Ovary (tissue), 9 donors: ENCODE data around the gene FBXO9. TPM values are rescaled to one million over a fixed set of nuclear protein-coding genes. Genes with fewer than 3 reads are reported as not detected.

Experiments used
- DNase-seq, 5 donors: peaks; one replicate each; pipeline ENCODE4 v3.0.0-alpha.2; 2019 to 2020
- H3K27ac ChIP-seq, 2 donors: fragments of 200-600 bp; one replicate each; pipeline versions ENCODE4 v1.5.1 to v1.8.0; 2019 to 2022
- H3K27me3 ChIP-seq: fragments of 200-600 bp; one replicate; pipeline ENCODE4 v1.8.0; 2022
- H3K36me3 ChIP-seq: fragments of 200-600 bp; sonication (generic); one replicate; pipeline ENCODE4 v1.5.1; 2019
- H3K4me1 ChIP-seq: one replicate; pipeline ENCODE4 v1.8.1; 2013; ENCODE audit warnings: mild to moderate bottlenecking, moderate library complexity; ENCODE audit not compliant: insufficient read depth
- H3K4me3 ChIP-seq: fragments of 200-600 bp; sonication (generic); one replicate; pipeline ENCODE4 v1.5.1; 2017
- H3K9me3 ChIP-seq, 2 donors: fragments of 200-600 bp in 1 of 2; sonication (generic) in 1 of 2; one replicate each; pipeline versions ENCODE4 v1.5.1 to v1.8.1; 2013 to 2019; ENCODE audit warnings: mild to moderate bottlenecking in 1 of 2, moderate library complexity in 1 of 2
- CTCF ChIP-seq, 3 donors: fragments of 450-650 bp in 2 of 3; fragments of 200-600 bp in 1 of 3; IDR thresholded peaks; one replicate each; pipeline versions ENCODE4 v1.5.1 to v1.8.0; 2016 to 2022; ENCODE audit warnings: antibody characterized with exemption in 3 of 3, mild to moderate bottlenecking in 1 of 3
- EP300 ChIP-seq: sonication (generic); formaldehyde crosslinking; IDR thresholded peaks from one replicate; pipeline ENCODE4 v1.6.1; 2017; ENCODE audit warnings: antibody characterized with exemption
- POLR2A ChIP-seq: fragments of 450-650 bp; IDR thresholded peaks from one replicate; pipeline ENCODE4 v1.6.1; 2017; ENCODE audit warnings: antibody characterized with exemption, mild to moderate bottlenecking, moderate library complexity
- WGBS, 3 donors: extraction: QIAGEN DNeasy Blood & Tissue Kit in 1 of 3; methylation state at CpG; one replicate each; pipeline versions ENCODE4 v1.1.5 to v1.1.7; 2013 to 2017; 5-methylcytosine and 5-hydroxymethylcytosine counted together
- intact Hi-C, 4 donors: fragments of 100-400 bp; cut with DNase I; formaldehyde crosslinking; loops; one replicate each; pipeline versions ENCODE4 v1.11.0 to v1.15.1; 2022 to 2023
- polyA plus RNA-seq, 2 donors: library from polyadenylated mRNA; stranded (reverse); fragments of 200-250 nt in 1 of 2; fragments of 350-450 nt in 1 of 2; fragmentation: Illumina TruSeq in 1 of 2; extraction: RNeasy Lipid Tissue Mini Kit (QIAGEN cat#74804) in 1 of 2; gene quantifications; one replicate each; pipeline ENCODE4 v1.2.3, GENCODE V29; 2013 to 2014
- total RNA-seq, 7 donors: library from RNA; depleted of rRNA in 2 of 7; stranded (reverse); fragments of >200 nt in 2 of 7; fragmentation: NEBNext Ultra II Directional in 3 of 7; extraction: Animal tissue kit (Norgen Biotek cat#: 25700) in 3 of 7; gene quantifications; one replicate each; pipeline versions ENCODE4 v1.1.0 to v1.2.4, GENCODE V29; 2016 to 2023
- donor health status: DM: no; HTN: no; CAD: no; lungs with moderate emphysema.
- donor health status: DM: no; HTN: no; CAD: no.
- donor health status: Bipolar disorder and iron deficiency.
- donor health status: DM: yes; HTN: yes; CAD: no.
- donor health status: DM: no; HTN: no; CAD: no.
- donor health status: DM: yes; HTN: yes; CAD: no.

FBXO9 gene
- total and polyA plus RNA-seq, 9 donors: 31.6 to 86.3 (median 71.6) TPM

- no peak overlapping the region for H3K4me3 ChIP-seq
- intact Hi-C loops: no loop called here
- H3K9me3 ChIP-seq: no peaks in the 10 kb centered on the region
- DNase-seq: no peak
- no peak overlapping the region for H3K27ac ChIP-seq
- H3K27me3 ChIP-seq: no peaks in the 10 kb centered on the region
- WGBS, 3 donors: 93 to 100% (median 94%) methylated on average over 1 of the region's 1 CpG
- H3K36me3 ChIP-seq: no peaks in the 10 kb centered on the region
- H3K4me1 ChIP-seq: no peaks in the 10 kb centered on the region
- TF ChIP-seq CTCF (IDR thresholded peaks at IDR 0.05): no peak
- TF ChIP-seq EP300: no peak
- no peak for TF ChIP-seq POLR2A
These were observed 41.9 kb upstream of the FBXO9 start for GRCh38 chr6:53023323-53023722.

GRCh38 chr6:53026526-53026925 is 38.7 kb upstream of the FBXO9 start:
- DNase-seq: no peak
- TF ChIP-seq POLR2A (no peak), CTCF (IDR thresholded peaks at IDR 0.05) (no peak), EP300 (no peak)
- Histone ChIP-seq H3K9me3 (no peaks in the 10 kb centered on the region), H3K27ac (no peak overlapping the region), H3K4me3 (no peak overlapping the region), H3K4me1 (no peaks in the 10 kb centered on the region), H3K27me3 (no peaks in the 10 kb centered on the region), H3K36me3 (peaks cover 2% of the 10 kb centered on the region)
- intact Hi-C loops: no loop called here
- WGBS, 3 donors: 80 to 95% (median 94%) methylated on average over 3 of the region's 3 CpGs

GRCh38 chr6:53027131-53027718 is 38.0 kb upstream of the FBXO9 start:
- 69 to 76% (median 69%) methylated on average over 5 of the region's 5 CpGs for WGBS, 3 donors
- H3K4me1 ChIP-seq: no peaks in the 10 kb centered on the region
- H3K27ac ChIP-seq: no peak overlapping the region
- H3K4me3 ChIP-seq: no peak overlapping the region
- intact Hi-C loops: no loop called here
- no peaks in the 10 kb centered on the region for H3K27me3 ChIP-seq
- TF ChIP-seq CTCF (IDR thresholded peaks at IDR 0.05): no peak
- TF ChIP-seq POLR2A: no peak
- no peak for TF ChIP-seq EP300
- DNase-seq: no peak
- H3K36me3 ChIP-seq: peaks cover 2% of the 10 kb centered on the region
- no peaks in the 10 kb centered on the region for H3K9me3 ChIP-seq

GRCh38 chr6:53028467-53028866 is 36.7 kb upstream of the FBXO9 start:
- Histone ChIP-seq H3K36me3 (peaks cover 2% of the 10 kb centered on the region), H3K9me3 (no peaks in the 10 kb centered on the region), H3K27me3 (no peaks in the 10 kb centered on the region), H3K27ac (no peak overlapping the region), H3K4me3 (no peak overlapping the region), H3K4me1 (peaks cover 5% of the 10 kb centered on the region)
- WGBS, 3 donors: 73 to 86% (median 78%) methylated on average over 1 of the region's 1 CpG
- TF ChIP-seq CTCF (IDR thresholded peaks at IDR 0.05) (no peak), EP300 (no peak), POLR2A (no peak)
- intact Hi-C loops: no loop called here
- DNase-seq: no peak

GRCh38 chr6:53029257-53029656 is 35.9 kb upstream of the FBXO9 start:
- intact Hi-C loops: no loop called here
- Histone ChIP-seq H3K27me3 (no peaks in the 10 kb centered on the region), H3K36me3 (peaks cover 2% of the 10 kb centered on the region), H3K4me3 (no peak overlapping the region), H3K9me3 (no peaks in the 10 kb centered on the region), H3K4me1 (peaks cover 7% of the 10 kb centered on the region), H3K27ac (no peak overlapping the region)
- no peak for DNase-seq
- TF ChIP-seq EP300: no peak
- TF ChIP-seq POLR2A: no peak
- no peak for TF ChIP-seq CTCF (IDR thresholded peaks at IDR 0.05)
